HEK293 (cell line): ENCODE data around the gene HLA-DMA.
A peak's percentile ranks its signal among the peaks of the same experiment; 100 is the strongest.

Experiments
- CTCF ChIA-PET: fragments of 350-600 bp; formaldehyde crosslinking; extraction: SDS; loops from one replicate; lab custom pipeline; 2021; ENCODE audit warnings: antibody characterized with exemption; lab: Yijun Ruan, JAX
- POLR2A ChIA-PET: fragments of 300-600 bp; formaldehyde crosslinking; extraction: SDS; loops from one replicate; lab custom pipeline; 2020; ENCODE audit warnings: antibody characterized with exemption, inconsistent platforms; lab: Yijun Ruan, JAX
- H3K27ac ChIP-seq: fragments of 200-500 bp; sonication (Bioruptor generic); 2 replicates; pipeline ENCODE4 v1.5.1; 2014; ENCODE audit warnings: low read depth, low read length, control low read depth, inconsistent platforms; ENCODE audit errors: extremely low read depth
- H3K36me3 ChIP-seq, 2 experiments: fragments of 200-500 bp in 1 of 2; sonication (Bioruptor generic) in 1 of 2; 1 replicate in 1 of 2; 2 replicates in 1 of 2; pipeline ENCODE4 v1.5.1; 2014 to 2017; ENCODE audit warnings: inconsistent platforms in 2 of 2, low read length in 2 of 2; ENCODE audit not compliant: control insufficient read depth in 2 of 2, insufficient read depth in 1 of 2
- H3K4me1 ChIP-seq: fragments of 200-500 bp; sonication (Bioruptor generic); 2 replicates; pipeline ENCODE4 v1.5.1; 2014; ENCODE audit warnings: mild to moderate bottlenecking, low read length, inconsistent platforms; ENCODE audit not compliant: control insufficient read depth, insufficient read depth
- H3K4me3 ChIP-seq: 2 replicates; pipeline ENCODE4 v1.5.1; 2011; ENCODE audit warnings: low read depth, mild to moderate bottlenecking, control low read depth, low read length, moderate library complexity
- H3K9me3 ChIP-seq: fragments of 200-500 bp; sonication (Bioruptor generic); 2 replicates; pipeline ENCODE4 v1.5.1; 2014; ENCODE audit warnings: low read depth, low read length, inconsistent platforms; ENCODE audit not compliant: control insufficient read depth, insufficient read depth
- GLIS1 ChIP-seq: fragments of 450-650 bp; formaldehyde crosslinking; IDR thresholded peaks from 2 replicates; pipeline ENCODE4 v1.5.1; 2016; ENCODE audit warnings: missing biosample characterization, missing genetic modification characterization
- HIC1 ChIP-seq: fragments of 450-650 bp; formaldehyde crosslinking; IDR thresholded peaks from 2 replicates; pipeline ENCODE4 v1.5.1; 2016; ENCODE audit warnings: missing biosample characterization, missing genetic modification characterization
- REST ChIP-seq: fragments of 450-650 bp; formaldehyde crosslinking; IDR thresholded peaks from 2 replicates; pipeline ENCODE4 v1.5.1; 2016; ENCODE audit warnings: missing biosample characterization, missing genetic modification characterization
- SP2 ChIP-seq: fragments of 450-650 bp; formaldehyde crosslinking; IDR thresholded peaks from 2 replicates; pipeline ENCODE4 v1.5.1; 2016; ENCODE audit warnings: missing biosample characterization, missing genetic modification characterization
- SP3 ChIP-seq: fragments of 450-650 bp; formaldehyde crosslinking; IDR thresholded peaks from 2 replicates; pipeline ENCODE4 v1.5.1; 2016; ENCODE audit warnings: missing biosample characterization, missing genetic modification characterization
- SP7 ChIP-seq: fragments of 450-650 bp; formaldehyde crosslinking; IDR thresholded peaks from 2 replicates; pipeline ENCODE4 v1.5.1; 2016; ENCODE audit warnings: missing biosample characterization, missing genetic modification characterization
- ZBTB21 ChIP-seq: fragments of 450-650 bp; formaldehyde crosslinking; IDR thresholded peaks from 2 replicates; pipeline ENCODE4 v1.5.1; 2017; ENCODE audit warnings: missing biosample characterization, missing genetic modification characterization
- ZFP3 ChIP-seq: fragments of 450-650 bp; formaldehyde crosslinking; IDR thresholded peaks from 2 replicates; pipeline ENCODE4 v1.5.1; 2016; ENCODE audit warnings: low read depth, missing biosample characterization, missing genetic modification characterization
- ZNF175 ChIP-seq: fragments of 450-650 bp; formaldehyde crosslinking; IDR thresholded peaks from 2 replicates; pipeline ENCODE4 v1.5.1; 2016; ENCODE audit warnings: missing biosample characterization, missing genetic modification characterization
- ZNF302 ChIP-seq: fragments of 450-650 bp; formaldehyde crosslinking; IDR thresholded peaks from 2 replicates; pipeline ENCODE4 v1.5.1; 2016; ENCODE audit warnings: missing biosample characterization, missing genetic modification characterization, low read depth
- ZNF549 ChIP-seq: fragments of 450-650 bp; IDR thresholded peaks from 2 replicates; pipeline ENCODE4 v1.5.1; 2018; ENCODE audit warnings: missing biosample characterization, missing genetic modification characterization, mild to moderate bottlenecking, inconsistent platforms, moderate library complexity
- ZNF600 ChIP-seq: fragments of 450-650 bp; formaldehyde crosslinking; IDR thresholded peaks from 2 replicates; pipeline ENCODE4 v1.5.1; 2016; ENCODE audit warnings: missing biosample characterization, missing genetic modification characterization
- ZNF670 ChIP-seq: fragments of 450-650 bp; formaldehyde crosslinking; IDR thresholded peaks from 2 replicates; pipeline ENCODE4 v1.5.1; 2016; ENCODE audit warnings: missing biosample characterization, missing genetic modification characterization, low read depth
- ZNF76 ChIP-seq: fragments of 450-650 bp; formaldehyde crosslinking; IDR thresholded peaks from 2 replicates; pipeline ENCODE4; 2016; ENCODE audit warnings: low read depth, missing biosample characterization, missing genetic modification characterization, borderline replicate concordance
- ZNF776 ChIP-seq: fragments of 450-650 bp; formaldehyde crosslinking; IDR thresholded peaks from 2 replicates; pipeline ENCODE4 v1.5.0; 2017; ENCODE audit warnings: missing biosample characterization, missing genetic modification characterization, borderline replicate concordance
- TF ChIP-seq, protein P1 (sequence below): fragments of 450-650 bp; formaldehyde crosslinking; conservative IDR thresholded peaks from 2 replicates; pipeline ENCODE4 v1.5.1; 2016; ENCODE audit warnings: low read depth, missing biosample characterization, missing genetic modification characterization

The HLA-DMA gene

DNA sequence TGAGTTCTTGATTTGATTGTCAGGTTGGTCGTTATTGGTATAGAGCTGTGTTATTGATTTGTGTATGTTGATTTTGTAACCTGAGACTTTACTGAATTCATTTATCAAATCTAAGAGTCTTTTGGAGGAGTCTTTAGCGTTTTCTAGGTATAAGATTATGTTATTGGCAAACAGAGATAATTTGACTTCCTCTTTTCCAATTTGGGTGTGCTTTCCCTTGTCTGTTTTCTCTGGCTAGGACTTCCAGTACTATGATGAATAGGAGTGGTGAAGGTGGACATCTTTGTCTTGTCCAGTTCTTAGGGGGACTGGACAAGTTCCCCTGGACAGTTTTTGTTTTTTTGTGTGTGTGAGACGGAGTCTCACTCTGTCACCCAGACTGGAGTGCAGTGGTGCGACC, 39.1 kb upstream of the HLA-DMA start (continued):
- no peak for TF ChIP-seq ZNF600 (tag by site-specific recombination)
- TF ChIP-seq SP3, result no peak
- TF ChIP-seq GLIS1, result no peak
- TF ChIP-seq ZNF549 (tag by site-specific recombination), result no peak
- TF ChIP-seq SP7 (tag by site-specific recombination), result no peak
- no peak for TF ChIP-seq ZBTB21
- TF ChIP-seq HIC1 (tag by site-specific recombination), result no peak
- no peak for TF ChIP-seq ZNF302
- TF ChIP-seq ZNF670 (tag by site-specific recombination), result no peak
- TF ChIP-seq ZNF776, result no peak
- TF ChIP-seq, protein P1, sequence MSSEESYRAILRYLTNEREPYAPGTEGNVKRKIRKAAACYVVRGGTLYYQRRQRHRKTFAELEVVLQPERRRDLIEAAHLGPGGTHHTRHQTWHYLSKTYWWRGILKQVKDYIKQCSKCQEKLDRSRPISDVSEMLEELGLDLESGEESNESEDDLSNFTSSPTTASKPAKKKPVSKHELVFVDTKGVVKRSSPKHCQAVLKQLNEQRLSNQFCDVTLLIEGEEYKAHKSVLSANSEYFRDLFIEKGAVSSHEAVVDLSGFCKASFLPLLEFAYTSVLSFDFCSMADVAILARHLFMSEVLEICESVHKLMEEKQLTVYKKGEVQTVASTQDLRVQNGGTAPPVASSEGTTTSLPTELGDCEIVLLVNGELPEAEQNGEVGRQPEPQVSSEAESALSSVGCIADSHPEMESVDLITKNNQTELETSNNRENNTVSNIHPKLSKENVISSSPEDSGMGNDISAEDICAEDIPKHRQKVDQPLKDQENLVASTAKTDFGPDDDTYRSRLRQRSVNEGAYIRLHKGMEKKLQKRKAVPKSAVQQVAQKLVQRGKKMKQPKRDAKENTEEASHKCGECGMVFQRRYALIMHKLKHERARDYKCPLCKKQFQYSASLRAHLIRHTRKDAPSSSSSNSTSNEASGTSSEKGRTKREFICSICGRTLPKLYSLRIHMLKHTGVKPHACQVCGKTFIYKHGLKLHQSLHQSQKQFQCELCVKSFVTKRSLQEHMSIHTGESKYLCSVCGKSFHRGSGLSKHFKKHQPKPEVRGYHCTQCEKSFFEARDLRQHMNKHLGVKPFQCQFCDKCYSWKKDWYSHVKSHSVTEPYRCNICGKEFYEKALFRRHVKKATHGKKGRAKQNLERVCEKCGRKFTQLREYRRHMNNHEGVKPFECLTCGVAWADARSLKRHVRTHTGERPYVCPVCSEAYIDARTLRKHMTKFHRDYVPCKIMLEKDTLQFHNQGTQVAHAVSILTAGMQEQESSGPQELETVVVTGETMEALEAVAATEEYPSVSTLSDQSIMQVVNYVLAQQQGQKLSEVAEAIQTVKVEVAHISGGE (tag by site-specific recombination), result no peak
- TF ChIP-seq ZNF175 (tag by site-specific recombination), result no peak
- TF ChIP-seq ZFP3 (tag by site-specific recombination), result no peak
- TF ChIP-seq ZNF76 (tag by site-specific recombination), result no peak

GRCh38 chr6:32989368-32989767, 36.5 kb upstream of the HLA-DMA start:
- H3K36me3 ChIP-seq, result no peaks in the 10 kb centered on the region
- no peak overlapping the region for H3K4me3 ChIP-seq
- no peaks in the 10 kb centered on the region for H3K4me1 ChIP-seq
- CTCF ChIA-PET, result interaction anchor here (0.6 to 11.4 kb wide), 12 partner anchors 9 to 159 kb away, joined by 3 to 250 read pairs (median 5); partner anchors contain the start of genes BRD2 and HLA-DMA
- TF ChIP-seq SP2 (tag by site-specific recombination) (0 out of 2 replicates have a peak, but pooled peaks have one; percentile 19), REST (no peak)
- TF ChIP-seq, all 188 proteins: peak for 1
- POLR2A ChIA-PET, result interaction anchor here (1.7 to 3.4 kb wide), 2 partner anchors 18 to 56 kb away, joined by 4 to 22 read pairs; no protein-coding TSS in a partner anchor
- Histone ChIP-seq H3K27ac (no peak overlapping the region), H3K9me3 (no peaks in the 10 kb centered on the region)
